GM23338 (cell line): ENCODE measurements around the gene TMEM132D. TPM values are rescaled to one million over a fixed set of nuclear protein-coding genes. Genes with fewer than 3 reads are reported as not detected.

Experiments
- ATAC-seq: fragments of 200-7000 bp; cut with Tn5 transposase; 3 replicates; pipeline ENCODE4 v1.9.1; 2020
- DNase-seq: peaks from one replicate; pipeline ENCODE4 v3.0.0-alpha.2; 2015; ENCODE audit warnings: low spot score
- H2AFZ ChIP-seq: fragments of 200-600 bp; sonication (generic); 2 replicates; pipeline ENCODE4 v1.8.0; 2016; ENCODE audit warnings: antibody characterized with exemption, mild to moderate bottlenecking, moderate library complexity
- H3F3A ChIP-seq: fragments of 200-600 bp; sonication (generic); replicated peaks from 2 replicates; pipeline ENCODE4 v1.8.0; 2017; ENCODE audit warnings: antibody characterized with exemption, mixed run types, low read depth
- H3K27ac ChIP-seq: fragments of 200-600 bp; sonication (generic); 2 replicates; pipeline ENCODE4 v1.6.1; 2016; ENCODE audit warnings: low read depth
- H3K27me3 ChIP-seq: fragments of 200-600 bp; sonication (generic); 2 replicates; pipeline ENCODE4 v1.8.0; 2016; ENCODE audit warnings: mild to moderate bottlenecking, mixed run types, moderate library complexity; ENCODE audit not compliant: insufficient read depth
- H3K36me3 ChIP-seq: fragments of 200-600 bp; sonication (generic); 2 replicates; pipeline ENCODE4 v1.8.0; 2016; ENCODE audit warnings: mild to moderate bottlenecking; ENCODE audit not compliant: insufficient read depth
- H3K4me1 ChIP-seq: fragments of 200-600 bp; sonication (generic); 2 replicates; pipeline ENCODE4 v1.8.0; 2016; ENCODE audit warnings: mild to moderate bottlenecking, moderate library complexity; ENCODE audit not compliant: insufficient read depth
- H3K4me2 ChIP-seq: fragments of 200-600 bp; sonication (generic); 2 replicates; pipeline ENCODE4 v1.7.1; 2017; ENCODE audit warnings: mixed run types
- H3K4me3 ChIP-seq: fragments of 200-600 bp; sonication (generic); 2 replicates; pipeline ENCODE4 v1.6.1; 2016; ENCODE audit warnings: mixed run types
- H3K79me2 ChIP-seq: fragments of 200-600 bp; sonication (generic); replicated peaks from 2 replicates; pipeline ENCODE4 v1.8.0; 2017; ENCODE audit warnings: mild to moderate bottlenecking; ENCODE audit not compliant: insufficient read depth
- H3K9me2 ChIP-seq: fragments of 200-600 bp; sonication (generic); 2 replicates; pipeline ENCODE4 v1.8.0; 2017; ENCODE audit not compliant: insufficient read depth
- H4K20me1 ChIP-seq: fragments of 200-600 bp; sonication (generic); replicated peaks from 2 replicates; pipeline ENCODE4 v1.8.0; 2017; ENCODE audit warnings: mild to moderate bottlenecking; ENCODE audit not compliant: insufficient read depth
- H3K27ac Mint-ChIP-seq: 2 replicates; pipeline ENCODE4 v1.8.0; 2020; ENCODE audit warnings: inconsistent platforms, mild to moderate bottlenecking, moderate library complexity, mixed read lengths
- H3K27me3 Mint-ChIP-seq: 3 replicates; pipeline ENCODE4 v1.8.0; 2022; ENCODE audit warnings: low read depth, mild to moderate bottlenecking, moderate library complexity, mixed read lengths, inconsistent platforms; ENCODE audit not compliant: insufficient read depth, poor library complexity
- H3K36me3 Mint-ChIP-seq: 3 replicates; pipeline ENCODE4 v1.8.0; 2021; ENCODE audit warnings: low read depth, mild to moderate bottlenecking, inconsistent platforms, moderate library complexity, mixed read lengths
- H3K4me1 Mint-ChIP-seq: 3 replicates; pipeline ENCODE4 v1.8.0; 2020; ENCODE audit warnings: mild to moderate bottlenecking, inconsistent platforms, mixed read lengths
- H3K4me3 Mint-ChIP-seq: 3 replicates; pipeline ENCODE4 v1.8.0; 2021; ENCODE audit warnings: moderate library complexity, mild to moderate bottlenecking, inconsistent platforms, mixed read lengths
- H3K9me3 Mint-ChIP-seq: 3 replicates; pipeline ENCODE4 v1.8.0; 2020; ENCODE audit warnings: moderate library complexity, mild to moderate bottlenecking, inconsistent platforms, mixed read lengths
- CREB1 ChIP-seq: fragments of 250-450 bp; sonication (Bioruptor Pico); IDR thresholded peaks from 2 replicates; pipeline ENCODE4 v1.5.0; 2020; ENCODE audit warnings: low read depth, mild to moderate bottlenecking, moderate library complexity
- EZH2 ChIP-seq: fragments of 200-600 bp; sonication (generic); IDR thresholded peaks from one replicate; pipeline ENCODE4 v1.8.0; 2017; ENCODE audit warnings: antibody characterized with exemption, mild to moderate bottlenecking, low read depth; ENCODE audit not compliant: unreplicated experiment
- EZH2phosphoT487 ChIP-seq: fragments of 200-600 bp; sonication (generic); IDR thresholded peaks from one replicate; pipeline ENCODE4 v1.8.1; 2018; ENCODE audit warnings: antibody characterized with exemption; ENCODE audit not compliant: unreplicated experiment
- JUNB ChIP-seq: IDR thresholded peaks from one replicate; pipeline ENCODE4 v1.6.1; 2016; ENCODE audit warnings: antibody characterized with exemption; ENCODE audit not compliant: unreplicated experiment
- POLR2AphosphoS5 ChIP-seq: IDR thresholded peaks from 2 replicates; pipeline ENCODE4 v1.6.1; 2016; ENCODE audit warnings: antibody characterized with exemption, low read depth
- STAT1 ChIP-seq: IDR thresholded peaks from one replicate; pipeline ENCODE4 v1.6.1; 2016; ENCODE audit warnings: antibody characterized with exemption; ENCODE audit not compliant: unreplicated experiment
- ZNF114 ChIP-seq: fragments of 250-450 bp; sonication (Bioruptor Pico); IDR thresholded peaks from 2 replicates; pipeline ENCODE4 v1.5.0; 2020; ENCODE audit warnings: mild to moderate bottlenecking, moderate library complexity
- ZNF331 ChIP-seq: fragments of 250-450 bp; sonication (Bioruptor Pico); IDR thresholded peaks from 2 replicates; pipeline ENCODE4 v1.5.0; 2020; ENCODE audit warnings: low read depth, mild to moderate bottlenecking, moderate library complexity
- polyA plus RNA-seq: library from polyadenylated mRNA; unstranded; fragments of >200 nt; fragmentation: Nextera tagmentation; extraction: Ambion mirVana; gene quantifications from 2 replicates; pipeline ENCODE4 v1.2.1, GENCODE V29; 2016
- total RNA-seq: library from RNA; depleted of rRNA; stranded (reverse); fragments of >200 nt; shearing (Covaris generic); gene quantifications from 2 replicates; pipeline ENCODE4 v1.2.3, GENCODE V29; 2014
- TF ChIP-seq, protein P1 (sequence below): IDR thresholded peaks from one replicate; pipeline ENCODE4 v1.6.1; 2018; ENCODE audit warnings: antibody characterized with exemption; ENCODE audit not compliant: unreplicated experiment
- TF ChIP-seq, protein P2 (sequence below), 2 experiments: fragments of 200-600 bp in 1 of 2; sonication (generic) in 1 of 2; conservative IDR thresholded peaks; 2 replicates each; pipeline versions ENCODE4 v1.5.1 to v1.6.1; 2016 to 2017; ENCODE audit warnings: antibody characterized with exemption in 2 of 2, low read depth in 2 of 2, mild to moderate bottlenecking in 2 of 2, moderate library complexity in 1 of 2

TMEM132D gene
- total and polyA plus RNA-seq, 2 experiments from 2014 or later, result 0.44 to 5.3 TPM

DNA sequence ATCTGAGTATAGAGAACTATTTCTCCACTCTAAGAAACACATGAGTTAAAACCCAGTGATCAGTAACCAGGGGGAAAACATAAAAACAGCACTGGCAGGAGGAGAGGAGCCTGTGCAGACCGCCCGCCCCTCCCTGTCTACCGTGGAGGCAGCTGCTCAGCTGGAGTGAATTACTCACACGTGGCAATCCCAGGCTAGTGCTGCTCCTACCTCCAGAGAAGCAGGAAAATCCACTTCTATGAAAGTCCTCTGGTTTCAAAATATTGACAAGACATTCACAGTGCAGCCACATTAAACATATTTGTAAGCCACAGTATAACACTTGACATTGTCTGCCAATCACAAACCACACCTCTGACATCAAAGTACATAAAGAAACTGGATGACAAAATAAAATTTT, 16.7 kb downstream of the TMEM132D start (continued):
- TF ChIP-seq, protein P1, sequence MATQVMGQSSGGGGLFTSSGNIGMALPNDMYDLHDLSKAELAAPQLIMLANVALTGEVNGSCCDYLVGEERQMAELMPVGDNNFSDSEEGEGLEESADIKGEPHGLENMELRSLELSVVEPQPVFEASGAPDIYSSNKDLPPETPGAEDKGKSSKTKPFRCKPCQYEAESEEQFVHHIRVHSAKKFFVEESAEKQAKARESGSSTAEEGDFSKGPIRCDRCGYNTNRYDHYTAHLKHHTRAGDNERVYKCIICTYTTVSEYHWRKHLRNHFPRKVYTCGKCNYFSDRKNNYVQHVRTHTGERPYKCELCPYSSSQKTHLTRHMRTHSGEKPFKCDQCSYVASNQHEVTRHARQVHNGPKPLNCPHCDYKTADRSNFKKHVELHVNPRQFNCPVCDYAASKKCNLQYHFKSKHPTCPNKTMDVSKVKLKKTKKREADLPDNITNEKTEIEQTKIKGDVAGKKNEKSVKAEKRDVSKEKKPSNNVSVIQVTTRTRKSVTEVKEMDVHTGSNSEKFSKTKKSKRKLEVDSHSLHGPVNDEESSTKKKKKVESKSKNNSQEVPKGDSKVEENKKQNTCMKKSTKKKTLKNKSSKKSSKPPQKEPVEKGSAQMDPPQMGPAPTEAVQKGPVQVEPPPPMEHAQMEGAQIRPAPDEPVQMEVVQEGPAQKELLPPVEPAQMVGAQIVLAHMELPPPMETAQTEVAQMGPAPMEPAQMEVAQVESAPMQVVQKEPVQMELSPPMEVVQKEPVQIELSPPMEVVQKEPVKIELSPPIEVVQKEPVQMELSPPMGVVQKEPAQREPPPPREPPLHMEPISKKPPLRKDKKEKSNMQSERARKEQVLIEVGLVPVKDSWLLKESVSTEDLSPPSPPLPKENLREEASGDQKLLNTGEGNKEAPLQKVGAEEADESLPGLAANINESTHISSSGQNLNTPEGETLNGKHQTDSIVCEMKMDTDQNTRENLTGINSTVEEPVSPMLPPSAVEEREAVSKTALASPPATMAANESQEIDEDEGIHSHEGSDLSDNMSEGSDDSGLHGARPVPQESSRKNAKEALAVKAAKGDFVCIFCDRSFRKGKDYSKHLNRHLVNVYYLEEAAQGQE, result no peak
- TF ChIP-seq ZNF114 (CRISPR knock-in tag), result no peak
- no peak for TF ChIP-seq POLR2AphosphoS5
- no peak for TF ChIP-seq STAT1
- TF ChIP-seq EZH2, result no peak
- no peak for TF ChIP-seq CREB1 (CRISPR knock-in tag)
- no peak for TF ChIP-seq ZNF331 (CRISPR knock-in tag)
- no peak for TF ChIP-seq EZH2phosphoT487
- no peak for TF ChIP-seq JUNB

DNA sequence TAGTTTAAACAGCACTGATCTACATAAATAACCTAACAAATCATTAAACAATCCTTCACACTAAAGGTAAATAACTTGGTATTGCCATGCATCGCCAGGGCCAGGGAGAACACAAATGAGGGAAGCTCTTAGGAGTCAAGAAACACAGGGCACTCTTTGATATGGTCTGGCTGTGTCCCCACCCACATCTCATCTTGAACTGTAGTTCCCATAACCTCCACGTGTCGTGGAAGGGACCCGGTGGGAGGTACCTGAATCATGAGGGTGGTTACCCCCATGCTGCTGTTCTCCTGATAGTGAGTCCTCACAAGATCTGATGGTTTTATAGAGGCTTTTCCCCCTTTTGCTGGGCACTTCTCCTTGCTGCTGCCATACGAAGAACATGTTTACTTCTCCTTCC, 17.3 kb downstream of the TMEM132D start:
- no peaks in the 10 kb centered on the region for H3K27me3 ChIP-seq
- H2AFZ ChIP-seq, result no peak overlapping the region
- Mint-ChIP-seq H3K9me3 (no peaks in the 10 kb centered on the region; the same call in none of the 3 replicates), H3K4me1 (no peaks in the 10 kb centered on the region), H3K4me3 (no peak overlapping the region), H3K27me3 (no peaks in the 10 kb centered on the region), H3K36me3 (peaks cover 19% of the 10 kb centered on the region; the same call in 2 of the 3 replicates), H3K27ac (no peak overlapping the region)
- no peaks in the 10 kb centered on the region for H3K9me2 ChIP-seq
- no peaks in the 10 kb centered on the region; the same call in 1 of the 2 replicates for H3K36me3 ChIP-seq
- ATAC-seq (no peak), DNase-seq (no peak)
- no peaks in the 10 kb centered on the region for H4K20me1 ChIP-seq
- no peak overlapping the region for H3K27ac ChIP-seq
- TF ChIP-seq EZH2phosphoT487, result no peak
- TF ChIP-seq JUNB, result no peak
- TF ChIP-seq, protein P2, sequence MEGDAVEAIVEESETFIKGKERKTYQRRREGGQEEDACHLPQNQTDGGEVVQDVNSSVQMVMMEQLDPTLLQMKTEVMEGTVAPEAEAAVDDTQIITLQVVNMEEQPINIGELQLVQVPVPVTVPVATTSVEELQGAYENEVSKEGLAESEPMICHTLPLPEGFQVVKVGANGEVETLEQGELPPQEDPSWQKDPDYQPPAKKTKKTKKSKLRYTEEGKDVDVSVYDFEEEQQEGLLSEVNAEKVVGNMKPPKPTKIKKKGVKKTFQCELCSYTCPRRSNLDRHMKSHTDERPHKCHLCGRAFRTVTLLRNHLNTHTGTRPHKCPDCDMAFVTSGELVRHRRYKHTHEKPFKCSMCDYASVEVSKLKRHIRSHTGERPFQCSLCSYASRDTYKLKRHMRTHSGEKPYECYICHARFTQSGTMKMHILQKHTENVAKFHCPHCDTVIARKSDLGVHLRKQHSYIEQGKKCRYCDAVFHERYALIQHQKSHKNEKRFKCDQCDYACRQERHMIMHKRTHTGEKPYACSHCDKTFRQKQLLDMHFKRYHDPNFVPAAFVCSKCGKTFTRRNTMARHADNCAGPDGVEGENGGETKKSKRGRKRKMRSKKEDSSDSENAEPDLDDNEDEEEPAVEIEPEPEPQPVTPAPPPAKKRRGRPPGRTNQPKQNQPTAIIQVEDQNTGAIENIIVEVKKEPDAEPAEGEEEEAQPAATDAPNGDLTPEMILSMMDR (conservative IDR thresholded peaks at IDR 0.05; ENCODE audit: low read depth in 2 of 2), result no peak
- TF ChIP-seq EZH2, result no peak
- TF ChIP-seq, protein P1, result no peak
- peaks cover 28% of the 10 kb centered on the region for H3K79me2 ChIP-seq
- H3K4me3 ChIP-seq, result no peak overlapping the region
- H3K4me1 ChIP-seq, result peaks cover 6% of the 10 kb centered on the region
- H3K4me2 ChIP-seq, result no peak overlapping the region
- no peaks in the 10 kb centered on the region for H3F3A ChIP-seq
